ENCODE measurements around the gene RELT. TPM values are rescaled to one million over a fixed set of nuclear protein-coding genes. Genes with fewer than 3 reads are reported as not detected.
"Not testable (repeated sequence)": the region's sequence is repeated elsewhere in the genome, so short reads cannot be mapped to it uniquely, and the experiment has no call there.

Gene RELT
- polyA plus RNA-seq, 12 donors: 2.0 to 9.7 (median 2.9) TPM; not detected in 1

- DNase-seq: no peak
These were observed 52.5 kb downstream of the RELT start for GRCh38 chr11:73428699-73429098.

GRCh38 chr11:73429121-73429750, 53.0 kb downstream of the RELT start:
- DNase-seq: no peak

GRCh38 chr11:73430326-73430725, 54.1 kb downstream of the RELT start:
- no peak for DNase-seq

GRCh38 chr11:73431396-73431795, 55.2 kb downstream of the RELT start:
- no peak for DNase-seq

GRCh38 chr11:73436859-73437258, 60.7 kb downstream of the RELT start:
- DNase-seq: not testable (repeated sequence)

- peak; percentile 38 for DNase-seq
These were observed 63.0 kb downstream of the RELT start for GRCh38 chr11:73439002-73439843.

- no peak for DNase-seq
These were observed 69.8 kb downstream of the RELT start for GRCh38 chr11:73445980-73446379.

- no peak for DNase-seq
These were observed 70.6 kb downstream of the RELT start for GRCh38 chr11:73446766-73447165.

Other genes starting within 250 kb of the RELT start
- gene FCHSD2, start 234.1 kb upstream of the RELT start, polyA plus RNA-seq (ENCODE audit: insufficient read length in 12 of 12): 10 to 100 TPM in 11 of 12 donors, not detected in 1; 18.8 to 37.6 (median 30.9) TPM
- 1 to 10 TPM in 8 of 12 donors, under 1 TPM in 2, not detected in 2; 0.52 to 4.1 (median 2.0) TPM for gene P2RY2, start 158.1 kb upstream of the RELT start, polyA plus RNA-seq (ENCODE audit: insufficient read length in 12 of 12)
- gene P2RY6, start 104.1 kb upstream of the RELT start, polyA plus RNA-seq (ENCODE audit: insufficient read length in 12 of 12): 10 to 100 TPM in 1 of 12 donors, 1 to 10 TPM in 10, not detected in 1; 1.0 to 11.7 (median 1.9) TPM
- 10 to 100 TPM in 11 of 12 donors, not detected in 1; 36.2 to 55.1 (median 44.6) TPM for gene ARHGEF17, start 68.1 kb upstream of the RELT start, polyA plus RNA-seq (ENCODE audit: insufficient read length in 12 of 12)
- gene FAM168A, start 221.7 kb downstream of the RELT start, polyA plus RNA-seq (ENCODE audit: insufficient read length in 12 of 12): 10 to 100 TPM in 11 of 12 donors, not detected in 1; 22.1 to 43.8 (median 27.8) TPM

All from muscle of arm (tissue), 12 donors.